ENCODE data around the gene S1PR4. TPM values are rescaled to one million over a fixed set of nuclear protein-coding genes. Genes with fewer than 3 reads are reported as not detected.
A peak's percentile ranks its signal among the peaks of the same experiment; 100 is the strongest.

S1PR4 gene
- total RNA-seq, 4 donors from 2014 or later: 1.6 to 9.9 (median 2.5) TPM

- no peaks in the 10 kb centered on the region for H3K4me1 ChIP-seq
- no peak overlapping the region for H3K27ac ChIP-seq
- no peak for DNase-seq
- no peaks in the 10 kb centered on the region for H3K9me3 ChIP-seq
- no peaks in the 10 kb centered on the region for H3K27me3 ChIP-seq
- no peak overlapping the region for H3K4me3 ChIP-seq
- TF ChIP-seq POLR2A (IDR thresholded peaks at IDR 0.05) (no peak), CTCF (IDR thresholded peaks at IDR 0.05) (no peak)
- no peaks in the 10 kb centered on the region for H3K36me3 ChIP-seq
Measured at GRCh38 chr19:3160219-3160618, 18.4 kb upstream of the S1PR4 start.

GRCh38 chr19:3161453-3161852, 17.1 kb upstream of the S1PR4 start:
- Histone ChIP-seq H3K27me3 (no peaks in the 10 kb centered on the region), H3K27ac (no peak overlapping the region), H3K36me3 (no peaks in the 10 kb centered on the region), H3K9me3 (no peaks in the 10 kb centered on the region), H3K4me1 (no peaks in the 10 kb centered on the region), H3K4me3 (no peak overlapping the region)
- TF ChIP-seq POLR2A (IDR thresholded peaks at IDR 0.05): no peak
- TF ChIP-seq CTCF (IDR thresholded peaks at IDR 0.05): no peak
- no peak for DNase-seq

GRCh38 chr19:3162418-3163229, 15.9 kb upstream of the S1PR4 start:
- H3K4me1 ChIP-seq: no peaks in the 10 kb centered on the region
- H3K27ac ChIP-seq: no peak overlapping the region
- H3K36me3 ChIP-seq: no peaks in the 10 kb centered on the region
- no peaks in the 10 kb centered on the region for H3K9me3 ChIP-seq
- no peak overlapping the region for H3K4me3 ChIP-seq
- TF ChIP-seq CTCF (IDR thresholded peaks at IDR 0.05): no peak
- no peak for TF ChIP-seq POLR2A (IDR thresholded peaks at IDR 0.05)
- H3K27me3 ChIP-seq: no peaks in the 10 kb centered on the region
- no peak for DNase-seq

GRCh38 chr19:3163230-3163886, 15.2 kb upstream of the S1PR4 start:
- H3K4me1 ChIP-seq: no peaks in the 10 kb centered on the region
- H3K4me3 ChIP-seq: no peak overlapping the region
- no peaks in the 10 kb centered on the region for H3K36me3 ChIP-seq
- no peaks in the 10 kb centered on the region for H3K27me3 ChIP-seq
- DNase-seq: peak in 2 of 3 donors; percentile 41 to 83
- no peak overlapping the region for H3K27ac ChIP-seq
- no peaks in the 10 kb centered on the region for H3K9me3 ChIP-seq
- TF ChIP-seq CTCF (IDR thresholded peaks at IDR 0.05) (peak; percentile 58 to 93 (median 84)), POLR2A (IDR thresholded peaks at IDR 0.05) (no peak)

GRCh38 chr19:3163943-3164342, 14.6 kb upstream of the S1PR4 start:
- Histone ChIP-seq H3K4me1 (no peaks in the 10 kb centered on the region), H3K27me3 (no peaks in the 10 kb centered on the region), H3K36me3 (no peaks in the 10 kb centered on the region), H3K4me3 (no peak overlapping the region), H3K9me3 (no peaks in the 10 kb centered on the region), H3K27ac (no peak overlapping the region)
- TF ChIP-seq POLR2A (IDR thresholded peaks at IDR 0.05): no peak
- TF ChIP-seq CTCF (IDR thresholded peaks at IDR 0.05): no peak
- no peak for DNase-seq

All from Peyer's patch (tissue), 4 donors.